Activated T-cell treated with anti-CD3 and anti-CD28 coated beads, Interleukin-2, amount 50 U/mL, for 48 hours (primary cell): ENCODE data around the gene GOLGA8B.
"Not testable (repeated sequence)": the region's sequence is repeated elsewhere in the genome, so short reads cannot be mapped to it uniquely, and the experiment has no call there.

ENCODE experiments used
- DNase-seq, 2 experiments: peaks; one replicate each; pipeline ENCODE4 v3.0.0-alpha.2; 2020

GOLGA8B gene

GRCh38 chr15:34554716-34555115 is 28.7 kb downstream of the GOLGA8B start:
- not testable (repeated sequence) for DNase-seq

GRCh38 chr15:34554126-34554525 is 29.3 kb downstream of the GOLGA8B start:
- DNase-seq, result not testable (repeated sequence)

- DNase-seq, result not testable (repeated sequence)
Measured at GRCh38 chr15:34550129-34550528, 33.3 kb downstream of the GOLGA8B start.

- DNase-seq, result not testable (repeated sequence)
Measured at GRCh38 chr15:34549381-34549809, 34.1 kb downstream of the GOLGA8B start.

GRCh38 chr15:34543860-34544649 is 39.4 kb downstream of the GOLGA8B start:
- DNase-seq, result not testable (repeated sequence)

- not testable (repeated sequence) for DNase-seq
Measured at GRCh38 chr15:34535857-34536256, 47.6 kb downstream of the GOLGA8B start.
